Neural progenitor cell (in vitro differentiated cells): ENCODE measurements around the gene LAMA1.

Source experiments
- CTCF ChIP-seq: fragments of 200-600 bp; sonication (generic); IDR thresholded peaks from 2 replicates; pipeline ENCODE4 v1.5.1; 2017; ENCODE audit warnings: antibody characterized with exemption, mild to moderate bottlenecking
- EZH2 ChIP-seq: fragments of 200-600 bp; sonication (generic); IDR thresholded peaks from 2 replicates; pipeline ENCODE4 v1.6.1; 2017; ENCODE audit warnings: antibody characterized with exemption, mild to moderate bottlenecking, moderate library complexity
- EZH2phosphoT487 ChIP-seq: fragments of 200-600 bp; sonication (generic); IDR thresholded peaks from 2 replicates; pipeline ENCODE4 v1.6.1; 2017; ENCODE audit warnings: antibody characterized with exemption

GRCh38 chr18:7102131-7102530, 15.5 kb downstream of the LAMA1 start:
- no peak for TF ChIP-seq CTCF
- no peak for TF ChIP-seq EZH2phosphoT487
- TF ChIP-seq EZH2: no peak
